CD4-positive, alpha-beta T cell (primary cell): ENCODE results near the gene CALM3. TPM values are rescaled to one million over a fixed set of nuclear protein-coding genes. Genes with fewer than 3 reads are reported as not detected.
A peak's percentile ranks its signal among the peaks of the same experiment; 100 is the strongest.

ENCODE experiments used
- ATAC-seq: fragments of 200-7000 bp; cut with Tn5 transposase; one replicate; pipeline ENCODE4 v1.10.0; 2022; ENCODE audit warnings: mild to moderate bottlenecking; ENCODE audit not compliant: poor library complexity
- CTCF ChIA-PET: fragments of 350-600 bp; sonication (Branson Sonifier 250); formaldehyde crosslinking; loops from one replicate; lab custom pipeline; 2021; ENCODE audit warnings: antibody characterized with exemption, inconsistent platforms; lab: Charles Lee
- POLR2A ChIA-PET: fragments of 350-600 bp; sonication (Branson Sonifier 250); formaldehyde crosslinking; loops from one replicate; lab custom pipeline; 2021; ENCODE audit warnings: antibody characterized with exemption, inconsistent platforms; lab: Charles Lee
- DNase-seq, 14 experiments: peaks; one replicate each; pipeline ENCODE4 v3.0.0-alpha.2; 2013 to 2020; ENCODE audit warnings: mixed read lengths in 2 of 14
- H3K27ac ChIP-seq, 2 donors: one replicate each; pipeline versions ENCODE4 v1.5.1 to v1.7.0; 2013; ENCODE audit warnings: low read length in 2 of 2, low read depth in 1 of 2, mild to moderate bottlenecking in 1 of 2
- H3K27me3 ChIP-seq, 2 experiments: 1 replicate in 1 of 2; 2 replicates in 1 of 2; pipeline versions ENCODE4 v1.6.1 to v1.7.0; 2013; ENCODE audit warnings: low read length in 2 of 2, control low read depth in 1 of 2, mild to moderate bottlenecking in 1 of 2, moderate library complexity in 1 of 2; ENCODE audit not compliant: insufficient read depth in 2 of 2, control insufficient read depth in 1 of 2
- H3K36me3 ChIP-seq: one replicate; pipeline ENCODE4 v1.6.1; 2013; ENCODE audit warnings: low read length, control low read depth; ENCODE audit not compliant: insufficient read depth
- H3K4me1 ChIP-seq: one replicate; pipeline ENCODE4 v1.6.1; 2013; ENCODE audit warnings: low read length, control low read depth; ENCODE audit not compliant: insufficient read depth
- H3K4me3 ChIP-seq: one replicate; pipeline ENCODE4 v1.5.1; 2013; ENCODE audit warnings: mild to moderate bottlenecking, low read length, moderate library complexity
- H3K9me3 ChIP-seq, 2 experiments: 1 replicate in 1 of 2; 2 replicates in 1 of 2; pipeline versions ENCODE4 v1.6.1 to v1.7.0; 2013; ENCODE audit warnings: low read length in 2 of 2, mild to moderate bottlenecking in 2 of 2, control low read depth in 1 of 2, moderate library complexity in 1 of 2; ENCODE audit not compliant: control insufficient read depth in 1 of 2, insufficient read depth in 1 of 2
- H3K27ac Mint-ChIP-seq: one replicate; pipeline ENCODE4 v1.8.0; 2020; ENCODE audit warnings: mixed read lengths
- H3K27me3 Mint-ChIP-seq: one replicate; pipeline ENCODE4 v1.8.0; 2021; ENCODE audit warnings: mixed read lengths
- H3K36me3 Mint-ChIP-seq: one replicate; pipeline ENCODE4 v1.8.0; 2021; ENCODE audit warnings: low read depth, mixed read lengths
- H3K4me1 Mint-ChIP-seq: one replicate; pipeline ENCODE4 v1.8.0; 2021; ENCODE audit warnings: low read depth, mixed read lengths
- H3K4me3 Mint-ChIP-seq: one replicate; pipeline ENCODE4 v1.8.0; 2020; ENCODE audit warnings: mild to moderate bottlenecking, mixed read lengths
- H3K9me3 Mint-ChIP-seq: one replicate; pipeline ENCODE4 v1.8.0; 2020; ENCODE audit warnings: mixed read lengths
- intact Hi-C, 2 experiments: fragments of 100-400 bp; cut with DNase I in 1 of 2; cut with micrococcal nuclease in 1 of 2; formaldehyde crosslinking; loops; one replicate each; pipeline versions ENCODE4 v1.15.1 to v1.9.0; 2023 to 2025; cut with DNase I, micrococcal nuclease
- total RNA-seq, 174 experiments: library from RNA in 2 of 174; stranded (reverse) in 2 of 174; gene quantifications; one replicate each; pipeline ENCODE4 v1.2.3 and lab custom pipeline; 2021 to 2026
- TF ChIP-seq, protein P1 (sequence below): fragments of 200-600 bp; IDR thresholded peaks from one replicate; pipeline ENCODE4 v1.8.0; 2022; ENCODE audit warnings: antibody characterized with exemption, mild to moderate bottlenecking

Gene CALM3
- total RNA-seq, 2 experiments from 2014 or later = 169 to 173 TPM

DNA sequence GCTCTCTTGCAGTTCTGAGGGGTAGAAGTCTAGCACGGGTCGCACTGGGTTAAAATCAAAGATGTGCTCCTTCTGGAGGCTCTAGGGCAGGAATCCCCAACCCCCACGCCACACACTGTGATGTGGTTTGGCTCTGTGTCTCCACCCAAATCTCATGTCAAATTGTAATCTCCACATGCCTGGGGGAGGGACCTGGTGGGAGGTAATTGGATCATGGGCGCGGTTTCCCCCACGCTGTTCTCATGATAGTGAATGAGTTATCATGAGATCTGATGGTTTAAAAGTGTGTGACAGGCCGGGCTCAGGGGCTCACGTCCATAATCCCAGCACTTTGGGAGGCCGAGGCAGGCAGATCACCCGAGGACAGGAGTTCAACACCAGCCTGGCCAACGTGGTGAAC lies 26.6 kb upstream of the CALM3 start:
- intact Hi-C loops = no loop called here
- Mint-ChIP-seq H3K27ac (no peak overlapping the region), H3K9me3 (no peaks in the 10 kb centered on the region), H3K4me1 (peaks cover 29% of the 10 kb centered on the region), H3K36me3 (no peaks in the 10 kb centered on the region), H3K4me3 (peak overlapping the region; percentile 0), H3K27me3 (no peaks in the 10 kb centered on the region)
- Histone ChIP-seq H3K27me3 (no peaks in the 10 kb centered on the region), H3K9me3 (no peaks in the 10 kb centered on the region), H3K4me1 (peaks cover 22% of the 10 kb centered on the region), H3K27ac (no peak overlapping the region), H3K4me3 (no peak overlapping the region), H3K36me3 (no peaks in the 10 kb centered on the region)
- ATAC-seq = peak; percentile 85
- peak in 10 of 14 experiments; percentile 11 to 71 (median 26) for DNase-seq
- ChIA-PET CTCF (no interaction called here), POLR2A (interaction anchor here (0.9 to 1.0 kb wide), 2 partner anchors 23 to 87 kb away, joined by 3 read pairs; no protein-coding TSS in a partner anchor)
- TF ChIP-seq, protein P1, sequence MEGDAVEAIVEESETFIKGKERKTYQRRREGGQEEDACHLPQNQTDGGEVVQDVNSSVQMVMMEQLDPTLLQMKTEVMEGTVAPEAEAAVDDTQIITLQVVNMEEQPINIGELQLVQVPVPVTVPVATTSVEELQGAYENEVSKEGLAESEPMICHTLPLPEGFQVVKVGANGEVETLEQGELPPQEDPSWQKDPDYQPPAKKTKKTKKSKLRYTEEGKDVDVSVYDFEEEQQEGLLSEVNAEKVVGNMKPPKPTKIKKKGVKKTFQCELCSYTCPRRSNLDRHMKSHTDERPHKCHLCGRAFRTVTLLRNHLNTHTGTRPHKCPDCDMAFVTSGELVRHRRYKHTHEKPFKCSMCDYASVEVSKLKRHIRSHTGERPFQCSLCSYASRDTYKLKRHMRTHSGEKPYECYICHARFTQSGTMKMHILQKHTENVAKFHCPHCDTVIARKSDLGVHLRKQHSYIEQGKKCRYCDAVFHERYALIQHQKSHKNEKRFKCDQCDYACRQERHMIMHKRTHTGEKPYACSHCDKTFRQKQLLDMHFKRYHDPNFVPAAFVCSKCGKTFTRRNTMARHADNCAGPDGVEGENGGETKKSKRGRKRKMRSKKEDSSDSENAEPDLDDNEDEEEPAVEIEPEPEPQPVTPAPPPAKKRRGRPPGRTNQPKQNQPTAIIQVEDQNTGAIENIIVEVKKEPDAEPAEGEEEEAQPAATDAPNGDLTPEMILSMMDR = no peak

DNA sequence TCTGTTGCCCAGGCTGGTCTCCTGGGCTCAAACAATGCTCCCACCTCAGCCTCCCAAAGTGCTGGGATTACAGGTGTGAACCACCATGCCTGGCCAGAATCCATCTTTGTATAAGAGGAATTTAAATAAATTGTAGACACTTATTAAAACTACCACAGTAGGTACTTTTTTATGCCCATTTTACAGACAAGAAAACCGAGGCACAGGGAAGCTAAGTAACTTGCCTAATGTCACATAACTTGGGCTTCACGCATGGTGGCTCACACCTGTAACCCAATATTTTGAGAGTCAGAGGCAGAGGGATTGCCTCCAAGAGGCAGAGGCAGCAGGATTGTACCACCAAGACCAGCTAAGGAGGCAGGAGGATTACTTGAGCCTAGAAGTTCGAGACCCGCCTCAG lies 22.7 kb upstream of the CALM3 start:
- TF ChIP-seq, protein P1 = no peak

DNA sequence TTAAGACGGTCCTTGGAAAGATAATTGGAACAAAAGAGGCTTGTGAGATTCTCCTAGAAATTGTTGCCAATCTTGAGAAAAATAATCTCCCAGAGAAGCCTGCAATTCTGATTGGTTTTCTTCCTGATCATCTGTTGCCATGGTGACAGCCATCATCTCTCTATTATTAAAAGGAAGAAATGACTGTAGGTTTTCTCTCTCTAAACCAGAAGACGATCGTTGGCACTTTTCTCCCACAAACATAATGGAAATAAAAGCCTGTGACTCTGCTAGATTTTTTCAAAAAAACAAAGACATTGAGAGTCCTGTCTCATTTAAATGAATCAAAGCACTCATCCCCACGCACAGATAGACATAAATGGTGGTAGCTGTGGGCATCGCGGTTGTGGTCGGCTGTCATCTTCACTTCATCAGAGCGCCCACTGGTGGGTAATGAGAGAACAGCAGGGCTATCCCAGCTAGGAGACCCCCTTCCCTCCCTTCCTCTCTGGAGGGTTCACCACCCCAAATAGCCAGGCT lies 21.7 kb upstream of the CALM3 start:
- H3K27me3 Mint-ChIP-seq = no peaks in the 10 kb centered on the region
- H3K4me3 Mint-ChIP-seq = no peak overlapping the region
- Histone ChIP-seq H3K36me3 (no peaks in the 10 kb centered on the region), H3K27ac (no peak overlapping the region), H3K9me3 (no peaks in the 10 kb centered on the region), H3K27me3 (no peaks in the 10 kb centered on the region), H3K4me1 (peaks cover 15% of the 10 kb centered on the region), H3K4me3 (no peak overlapping the region)
- ChIA-PET CTCF (interaction anchor here (1.6 kb wide), 1 partner anchor 21 kb away, joined by 5 read pairs; the partner anchor contains the start of gene CALM3), POLR2A (interaction anchor here (1.1 kb wide), 1 partner anchor 21 kb away, joined by 3 read pairs; no protein-coding TSS in a partner anchor)
- no peaks in the 10 kb centered on the region for H3K9me3 Mint-ChIP-seq
- TF ChIP-seq, protein P1 = no peak
- no peak overlapping the region for H3K27ac Mint-ChIP-seq
- DNase-seq (peak in 10 of 14 experiments; percentile 5 to 53 (median 26)), ATAC-seq (no peak)
- peaks cover 24% of the 10 kb centered on the region for H3K4me1 Mint-ChIP-seq
- H3K36me3 Mint-ChIP-seq = no peaks in the 10 kb centered on the region
- intact Hi-C loops = no loop called here

More for the DNA sequence above, 22.7 kb upstream of the CALM3 start:
- Histone ChIP-seq H3K27ac (no peak overlapping the region), H3K4me3 (no peak overlapping the region), H3K27me3 (no peaks in the 10 kb centered on the region), H3K4me1 (peaks cover 22% of the 10 kb centered on the region), H3K9me3 (no peaks in the 10 kb centered on the region), H3K36me3 (no peaks in the 10 kb centered on the region)
- DNase-seq (no peak), ATAC-seq (no peak)
- POLR2A ChIA-PET = no interaction called here
- CTCF ChIA-PET = no interaction called here
- H3K27ac Mint-ChIP-seq = no peak overlapping the region
- H3K4me1 Mint-ChIP-seq = peaks cover 22% of the 10 kb centered on the region
- H3K27me3 Mint-ChIP-seq = no peaks in the 10 kb centered on the region
- intact Hi-C loops = no loop called here
- H3K9me3 Mint-ChIP-seq = no peaks in the 10 kb centered on the region
- H3K4me3 Mint-ChIP-seq = no peak overlapping the region
- H3K36me3 Mint-ChIP-seq = no peaks in the 10 kb centered on the region
